ENCODE data around the gene HOXD8.
A peak's percentile ranks its signal among the peaks of the same experiment; 100 is the strongest.

Gene HOXD8

GRCh38 chr2:176117162-176117822 lies 12.2 kb upstream of the HOXD8 start:
- no peak for DNase-seq

- no peak for DNase-seq
Measured at GRCh38 chr2:176117823-176118371, 11.6 kb upstream of the HOXD8 start.

- no peak for DNase-seq
Measured at GRCh38 chr2:176118601-176119339, 10.7 kb upstream of the HOXD8 start.

- no peak for DNase-seq
Measured at GRCh38 chr2:176120364-176121189, 8.9 kb upstream of the HOXD8 start.

- no peak for DNase-seq
Measured at GRCh38 chr2:176121190-176122051, 8.1 kb upstream of the HOXD8 start.

GRCh38 chr2:176122052-176122682 lies 7.3 kb upstream of the HOXD8 start:
- peak; percentile 47 for DNase-seq

- DNase-seq, result no peak
Measured at GRCh38 chr2:176122683-176123410, 6.7 kb upstream of the HOXD8 start, which contains the start of gene HOXD9. Gene HOXD9, plus strand, starts transcription at chr2:176122719. Its CDS starts 50 bp downstream, at chr2:176122769.

GRCh38 chr2:176123411-176124109 lies 5.9 kb upstream of the HOXD8 start:
- DNase-seq, result no peak

GRCh38 chr2:176124110-176124946 lies 5.2 kb upstream of the HOXD8 start:
- no peak for DNase-seq

GRCh38 chr2:176124947-176125771 lies 4.3 kb upstream of the HOXD8 start:
- DNase-seq, result no peak

GRCh38 chr2:176125772-176126054 lies 3.8 kb upstream of the HOXD8 start:
- no peak for DNase-seq

- peak; percentile 26 for DNase-seq
Measured at GRCh38 chr2:176126929-176127773, 2.4 kb upstream of the HOXD8 start.

GRCh38 chr2:176127774-176128072 lies 1.8 kb upstream of the HOXD8 start:
- no peak for DNase-seq

GRCh38 chr2:176128172-176128981 lies 1.1 kb upstream of the HOXD8 start:
- DNase-seq, result no peak

- DNase-seq, result peak; percentile 40
Measured at GRCh38 chr2:176129813-176130146, 275 bp downstream of the HOXD8 start.

- no peak for DNase-seq
Measured at GRCh38 chr2:176130147-176130956, 847 bp downstream of the HOXD8 start.
